Measurements from ENCODE around the gene EML6. TPM values are rescaled to one million over a fixed set of nuclear protein-coding genes. Genes with fewer than 3 reads are reported as not detected.

Gene EML6
- total and polyA plus RNA-seq, 2 experiments from 2014 or later = 2.7 to 6.2 TPM

- TF ChIP-seq EZH2phosphoT487 (IDR thresholded peaks at IDR 0.05; ENCODE audit: unreplicated experiment) = no peak
- TF ChIP-seq, protein P1, sequence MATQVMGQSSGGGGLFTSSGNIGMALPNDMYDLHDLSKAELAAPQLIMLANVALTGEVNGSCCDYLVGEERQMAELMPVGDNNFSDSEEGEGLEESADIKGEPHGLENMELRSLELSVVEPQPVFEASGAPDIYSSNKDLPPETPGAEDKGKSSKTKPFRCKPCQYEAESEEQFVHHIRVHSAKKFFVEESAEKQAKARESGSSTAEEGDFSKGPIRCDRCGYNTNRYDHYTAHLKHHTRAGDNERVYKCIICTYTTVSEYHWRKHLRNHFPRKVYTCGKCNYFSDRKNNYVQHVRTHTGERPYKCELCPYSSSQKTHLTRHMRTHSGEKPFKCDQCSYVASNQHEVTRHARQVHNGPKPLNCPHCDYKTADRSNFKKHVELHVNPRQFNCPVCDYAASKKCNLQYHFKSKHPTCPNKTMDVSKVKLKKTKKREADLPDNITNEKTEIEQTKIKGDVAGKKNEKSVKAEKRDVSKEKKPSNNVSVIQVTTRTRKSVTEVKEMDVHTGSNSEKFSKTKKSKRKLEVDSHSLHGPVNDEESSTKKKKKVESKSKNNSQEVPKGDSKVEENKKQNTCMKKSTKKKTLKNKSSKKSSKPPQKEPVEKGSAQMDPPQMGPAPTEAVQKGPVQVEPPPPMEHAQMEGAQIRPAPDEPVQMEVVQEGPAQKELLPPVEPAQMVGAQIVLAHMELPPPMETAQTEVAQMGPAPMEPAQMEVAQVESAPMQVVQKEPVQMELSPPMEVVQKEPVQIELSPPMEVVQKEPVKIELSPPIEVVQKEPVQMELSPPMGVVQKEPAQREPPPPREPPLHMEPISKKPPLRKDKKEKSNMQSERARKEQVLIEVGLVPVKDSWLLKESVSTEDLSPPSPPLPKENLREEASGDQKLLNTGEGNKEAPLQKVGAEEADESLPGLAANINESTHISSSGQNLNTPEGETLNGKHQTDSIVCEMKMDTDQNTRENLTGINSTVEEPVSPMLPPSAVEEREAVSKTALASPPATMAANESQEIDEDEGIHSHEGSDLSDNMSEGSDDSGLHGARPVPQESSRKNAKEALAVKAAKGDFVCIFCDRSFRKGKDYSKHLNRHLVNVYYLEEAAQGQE (IDR thresholded peaks at IDR 0.05; ENCODE audit: unreplicated experiment) = no peak
Observed at GRCh38 chr2:54770676-54771075, 47.2 kb downstream of the EML6 start (continued).

DNA sequence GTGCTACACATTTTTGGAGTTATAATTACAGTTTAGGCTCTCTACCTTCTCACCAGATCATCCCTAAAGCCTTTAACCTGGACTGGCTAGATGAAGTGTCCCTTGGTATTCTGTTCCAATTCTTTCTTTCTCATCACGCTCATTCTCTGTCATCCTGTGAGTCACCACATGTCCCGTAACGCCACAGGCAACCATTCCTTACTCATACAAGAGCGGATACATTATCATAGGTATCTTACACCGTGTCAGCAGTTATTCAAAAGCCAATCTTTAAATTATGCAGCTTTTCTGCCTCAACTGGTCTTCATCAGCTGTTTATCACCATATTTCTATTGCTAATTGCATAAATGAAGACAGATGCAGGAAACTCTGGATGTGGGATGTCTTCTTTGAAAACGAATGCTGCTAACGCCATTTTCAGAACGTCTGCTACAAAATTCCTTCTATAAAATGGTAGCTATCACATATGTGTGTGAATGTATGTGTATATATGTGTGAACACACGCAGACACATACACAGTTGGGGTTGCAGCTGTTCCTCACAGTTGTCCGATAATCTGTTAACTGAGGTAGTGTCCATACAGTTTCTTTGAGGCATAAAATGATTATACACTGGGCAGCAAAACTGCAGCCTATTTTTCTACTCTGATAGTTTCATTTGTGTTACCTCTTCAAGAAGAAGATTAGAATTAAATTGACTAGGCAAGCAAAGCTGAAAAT is 47.9 kb downstream of the EML6 start:
- Histone ChIP-seq H3K4me3 (no peak overlapping the region), H2AFZ (no peak overlapping the region), H3K9me2 (ENCODE audit: insufficient read depth) (peaks cover 7% of the 10 kb centered on the region), H3K4me1 (ENCODE audit: insufficient read depth) (no peaks in the 10 kb centered on the region), H3K27me3 (ENCODE audit: insufficient read depth) (no peaks in the 10 kb centered on the region), H3K27ac (ENCODE audit: low read depth) (no peak overlapping the region), H3K79me2 (replicated peaks; ENCODE audit: insufficient read depth) (no peaks in the 10 kb centered on the region), H3K4me2 (no peak overlapping the region), H3F3A (replicated peaks; ENCODE audit: low read depth) (no peaks in the 10 kb centered on the region), H4K20me1 (replicated peaks; ENCODE audit: insufficient read depth) (no peaks in the 10 kb centered on the region), H3K36me3 (ENCODE audit: insufficient read depth) (no peaks in the 10 kb centered on the region)
- H3K36me3 Mint-ChIP-seq (ENCODE audit: low read depth) = no peaks in the 10 kb centered on the region; the same call in 2 of the 3 replicates
- no peak overlapping the region for H3K4me3 Mint-ChIP-seq
- ATAC-seq = no peak
- peaks cover 3% of the 10 kb centered on the region for H3K27me3 Mint-ChIP-seq (ENCODE audit: insufficient read depth, low read depth, poor library complexity)
- DNase-seq (ENCODE audit: low spot score) = no peak
- no peak overlapping the region for H3K27ac Mint-ChIP-seq
- no peaks in the 10 kb centered on the region for H3K4me1 Mint-ChIP-seq
- peaks cover 8% of the 10 kb centered on the region; the same call in 1 of the 3 replicates for H3K9me3 Mint-ChIP-seq
- TF ChIP-seq, protein P1 (IDR thresholded peaks at IDR 0.05; ENCODE audit: unreplicated experiment) = no peak
- TF ChIP-seq ETS1 (IDR thresholded peaks at IDR 0.05) (no peak), EZH2phosphoT487 (IDR thresholded peaks at IDR 0.05; ENCODE audit: unreplicated experiment) (no peak), ZNF114 (CRISPR knock-in tag; IDR thresholded peaks at IDR 0.05) (no peak), NANOG (IDR thresholded peaks at IDR 0.05; ENCODE audit: borderline replicate concordance) (no peak)
- TF ChIP-seq, protein P2, sequence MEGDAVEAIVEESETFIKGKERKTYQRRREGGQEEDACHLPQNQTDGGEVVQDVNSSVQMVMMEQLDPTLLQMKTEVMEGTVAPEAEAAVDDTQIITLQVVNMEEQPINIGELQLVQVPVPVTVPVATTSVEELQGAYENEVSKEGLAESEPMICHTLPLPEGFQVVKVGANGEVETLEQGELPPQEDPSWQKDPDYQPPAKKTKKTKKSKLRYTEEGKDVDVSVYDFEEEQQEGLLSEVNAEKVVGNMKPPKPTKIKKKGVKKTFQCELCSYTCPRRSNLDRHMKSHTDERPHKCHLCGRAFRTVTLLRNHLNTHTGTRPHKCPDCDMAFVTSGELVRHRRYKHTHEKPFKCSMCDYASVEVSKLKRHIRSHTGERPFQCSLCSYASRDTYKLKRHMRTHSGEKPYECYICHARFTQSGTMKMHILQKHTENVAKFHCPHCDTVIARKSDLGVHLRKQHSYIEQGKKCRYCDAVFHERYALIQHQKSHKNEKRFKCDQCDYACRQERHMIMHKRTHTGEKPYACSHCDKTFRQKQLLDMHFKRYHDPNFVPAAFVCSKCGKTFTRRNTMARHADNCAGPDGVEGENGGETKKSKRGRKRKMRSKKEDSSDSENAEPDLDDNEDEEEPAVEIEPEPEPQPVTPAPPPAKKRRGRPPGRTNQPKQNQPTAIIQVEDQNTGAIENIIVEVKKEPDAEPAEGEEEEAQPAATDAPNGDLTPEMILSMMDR (conservative IDR thresholded peaks at IDR 0.05; ENCODE audit: low read depth in 2 of 2) = no peak

Data from GM23338 (cell line).